Tibial nerve (tissue), 3 donors: Measurements from ENCODE around the gene RBKS.

Experiments used
- CTCF ChIP-seq, 5 experiments: fragments of 200-600 bp in 3 of 5; fragments of 450-650 bp in 2 of 5; sonication (generic) in 3 of 5; IDR thresholded peaks; one replicate each; pipeline ENCODE4 v1.5.1; 2016 to 2019; ENCODE audit warnings: antibody characterized with exemption in 5 of 5, mild to moderate bottlenecking in 3 of 5, moderate library complexity in 2 of 5
- POLR2A ChIP-seq, 2 donors: fragments of 450-650 bp; IDR thresholded peaks; one replicate each; pipeline ENCODE4 v1.6.1; 2017; ENCODE audit warnings: antibody characterized with exemption in 2 of 2, mild to moderate bottlenecking in 2 of 2, moderate library complexity in 2 of 2

GRCh38 chr2:27885661-27886060 is 4.5 kb downstream of the RBKS start:
- TF ChIP-seq CTCF (IDR thresholded peaks at IDR 0.05) (no peak), POLR2A (IDR thresholded peaks at IDR 0.05) (no peak)
